Aorta (tissue), 5 donors: ENCODE measurements around the gene LDLRAD4. TPM values are rescaled to one million over a fixed set of nuclear protein-coding genes. Genes with fewer than 3 reads are reported as not detected.
A peak's percentile ranks its signal among the peaks of the same experiment; 100 is the strongest.
"Not testable (repeated sequence)": the region's sequence is repeated elsewhere in the genome, so short reads cannot be mapped to it uniquely, and the experiment has no call there.

Source experiments
- ATAC-seq: fragments of 200-7000 bp; cut with Tn5 transposase; one replicate; pipeline ENCODE4 v1.9.1; 2022; ENCODE audit warnings: moderate library complexity; ENCODE audit not compliant: low FRiP score
- DNase-seq, 2 donors: peaks; one replicate each; pipeline ENCODE4 v3.0.0-alpha.2; 2020
- H3K27ac ChIP-seq, 2 donors: one replicate each; pipeline ENCODE4 v1.5.1; 2013; ENCODE audit warnings: low read length in 2 of 2, mild to moderate bottlenecking in 2 of 2, moderate library complexity in 2 of 2, control low read depth in 1 of 2, inconsistent platforms in 1 of 2, low read depth in 1 of 2
- H3K27me3 ChIP-seq, 2 donors: one replicate each; pipeline ENCODE4 v1.6.1; 2013; ENCODE audit warnings: control low read depth in 1 of 2, low read length in 1 of 2, mild to moderate bottlenecking in 1 of 2, moderate library complexity in 1 of 2; ENCODE audit not compliant: insufficient read depth in 2 of 2, control insufficient read depth in 1 of 2
- H3K36me3 ChIP-seq, 2 donors: one replicate each; pipeline ENCODE4 v1.6.1; 2013; ENCODE audit warnings: control low read depth in 1 of 2, low read length in 1 of 2, mild to moderate bottlenecking in 1 of 2; ENCODE audit not compliant: insufficient read depth in 2 of 2, control insufficient read depth in 1 of 2
- H3K4me1 ChIP-seq, 2 donors: one replicate each; pipeline ENCODE4 v1.6.1; 2013; ENCODE audit warnings: low read length in 2 of 2, control low read depth in 1 of 2, mild to moderate bottlenecking in 1 of 2, moderate library complexity in 1 of 2; ENCODE audit not compliant: insufficient read depth in 2 of 2, control insufficient read depth in 1 of 2
- H3K4me3 ChIP-seq, 2 donors: one replicate each; pipeline ENCODE4 v1.5.1; 2013; ENCODE audit warnings: low read length in 2 of 2, control low read depth in 1 of 2, mild to moderate bottlenecking in 1 of 2
- H3K9me3 ChIP-seq: one replicate; pipeline ENCODE4 v1.6.1; 2013; ENCODE audit warnings: mild to moderate bottlenecking, low read length; ENCODE audit not compliant: control insufficient read depth
- WGBS, 2 donors: extraction: QIAGEN DNeasy Blood & Tissue Kit; methylation state at CpG; one replicate each; pipeline ENCODE4 v1.1.7; 2013; 5-methylcytosine and 5-hydroxymethylcytosine counted together
- intact Hi-C, 2 donors: fragments of 100-400 bp; cut with DNase I; formaldehyde crosslinking; loops; one replicate each; pipeline versions ENCODE4 v1.14.2 to v1.15.0; 2022
- polyA plus RNA-seq, 2 donors: library from polyadenylated mRNA; stranded (reverse); fragments of 200-250 nt; gene quantifications; one replicate each; pipeline ENCODE4 v1.2.3, GENCODE V29; 2013
- total RNA-seq, 2 donors: library from RNA; stranded (reverse); fragmentation: NEBNext Ultra II Directional; extraction: Animal tissue kit (Norgen Biotek cat#: 25700); gene quantifications; one replicate each; pipeline ENCODE4 v1.2.1, GENCODE V29; 2021
- donor health status: healthy with polysubstance abuse.
- donor health status: Bipolar disorder and iron deficiency.
- donor health status: DM: no; HTN: no; CAD: no.
- donor health status: DM: no; HTN: no; CAD: no.
- donor health status: DM: yes; HTN: yes; CAD: no.

The LDLRAD4 gene
- total and polyA plus RNA-seq, 4 donors = 7.0 to 112 (median 36.9) TPM

GRCh38 chr18:13474907-13475545 lies 256.5 kb downstream of the LDLRAD4 start:
- DNase-seq (peak in 1 of 2 donors; percentile 44), ATAC-seq (no peak)
- Histone ChIP-seq H3K4me3 (no peak overlapping the region), H3K9me3 (no peaks in the 10 kb centered on the region), H3K27ac (peak overlapping the region in 1 of 2 donors; percentile 52), H3K36me3 (no peaks in the 10 kb centered on the region), H3K27me3 (no peaks in the 10 kb centered on the region), H3K4me1 (peaks cover 3 to 4% of the 10 kb centered on the region in 2 donors)
- intact Hi-C loops = no loop called here
- WGBS, 2 donors = 39 to 43% methylated on average over 6 of the region's 6 CpGs

- H3K27me3 ChIP-seq, H3K4me1 ChIP-seq, intact Hi-C loops, ATAC-seq, H3K36me3 ChIP-seq, H3K27ac ChIP-seq, H3K9me3 ChIP-seq, H3K4me3 ChIP-seq: not testable (repeated sequence)
- peak; percentile 3 to 9 for DNase-seq
- WGBS, 2 donors = 97% methylated on average over 4 of the region's 4 CpGs
These were observed 257.8 kb downstream of the LDLRAD4 start for GRCh38 chr18:13476312-13476711.

GRCh38 chr18:13477147-13477683 lies 258.7 kb downstream of the LDLRAD4 start:
- Histone ChIP-seq H3K4me3 (no peak overlapping the region), H3K9me3 (no peaks in the 10 kb centered on the region), H3K36me3 (no peaks in the 10 kb centered on the region), H3K27me3 (no peaks in the 10 kb centered on the region), H3K27ac (no peak overlapping the region), H3K4me1 (peaks cover 0 to 4% of the 10 kb centered on the region in 2 donors)
- intact Hi-C loops = no loop called here
- DNase-seq (peak; percentile 21 to 42), ATAC-seq (no peak)
- WGBS, 2 donors = 77 to 84% methylated on average over 6 of the region's 6 CpGs

- ATAC-seq (no peak), DNase-seq (no peak)
- H3K27me3 ChIP-seq = no peaks in the 10 kb centered on the region
- H3K4me1 ChIP-seq = peaks cover 0 to under 1% of the 10 kb centered on the region in 2 donors
- H3K9me3 ChIP-seq = no peaks in the 10 kb centered on the region
- no peak overlapping the region for H3K27ac ChIP-seq
- H3K36me3 ChIP-seq = no peaks in the 10 kb centered on the region
- 72 to 73% methylated on average over 11 of the region's 11 CpGs for WGBS, 2 donors
- intact Hi-C loops = no loop called here
- no peak overlapping the region for H3K4me3 ChIP-seq
These were observed 262.2 kb downstream of the LDLRAD4 start for GRCh38 chr18:13480571-13481255.

- Histone ChIP-seq H3K27ac (no peak overlapping the region), H3K36me3 (no peaks in the 10 kb centered on the region), H3K27me3 (no peaks in the 10 kb centered on the region), H3K4me1 (no peaks in the 10 kb centered on the region), H3K9me3 (no peaks in the 10 kb centered on the region), H3K4me3 (no peak overlapping the region)
- WGBS, 2 donors = 84 to 87% methylated on average over 11 of the region's 11 CpGs
- ATAC-seq (no peak), DNase-seq (no peak)
- intact Hi-C loops = no loop called here
These were observed 262.8 kb downstream of the LDLRAD4 start for GRCh38 chr18:13481331-13481730.

- H3K36me3 ChIP-seq = no peaks in the 10 kb centered on the region
- WGBS, 2 donors = 86 to 93% methylated on average over 14 of the region's 14 CpGs
- no peak overlapping the region for H3K27ac ChIP-seq
- intact Hi-C loops = no loop called here
- no peaks in the 10 kb centered on the region for H3K4me1 ChIP-seq
- DNase-seq (peak in 1 of 2 donors; percentile 72), ATAC-seq (no peak)
- H3K9me3 ChIP-seq = no peaks in the 10 kb centered on the region
- no peak overlapping the region for H3K4me3 ChIP-seq
- H3K27me3 ChIP-seq = no peaks in the 10 kb centered on the region
These were observed 263.5 kb downstream of the LDLRAD4 start for GRCh38 chr18:13481820-13482617.

GRCh38 chr18:13482618-13482945 lies 264.0 kb downstream of the LDLRAD4 start:
- intact Hi-C loops = no loop called here
- Histone ChIP-seq H3K27ac (no peak overlapping the region), H3K27me3 (no peaks in the 10 kb centered on the region), H3K4me3 (no peak overlapping the region), H3K36me3 (no peaks in the 10 kb centered on the region), H3K9me3 (no peaks in the 10 kb centered on the region), H3K4me1 (no peaks in the 10 kb centered on the region)
- ATAC-seq = no peak
- DNase-seq = no peak
- WGBS, 2 donors = 94 to 95% methylated on average over 1 of the region's 1 CpG

- DNase-seq (no peak), ATAC-seq (no peak)
- Histone ChIP-seq H3K4me3 (no peak overlapping the region), H3K9me3 (no peaks in the 10 kb centered on the region), H3K4me1 (no peaks in the 10 kb centered on the region), H3K27ac (peak overlapping the region in 1 of 2 donors; percentile 20), H3K27me3 (no peaks in the 10 kb centered on the region), H3K36me3 (no peaks in the 10 kb centered on the region)
- intact Hi-C loops = no loop called here
- WGBS, 2 donors = 70 to 76% methylated on average over 16 of the region's 16 CpGs
These were observed 265.0 kb downstream of the LDLRAD4 start for GRCh38 chr18:13483316-13484270.
